Measurements from ENCODE around the gene PLXNB2. TPM values are rescaled to one million over a fixed set of nuclear protein-coding genes. Genes with fewer than 3 reads are reported as not detected.
A peak's percentile ranks its signal among the peaks of the same experiment; 100 is the strongest.
"Not testable (repeated sequence)": the region's sequence is repeated elsewhere in the genome, so short reads cannot be mapped to it uniquely, and the experiment has no call there.

The PLXNB2 gene
- total RNA-seq, 2 donors from 2014 or later, result 290 TPM

- DNase-seq (peak in 1 of 2 donors; percentile 55), ATAC-seq (no peak)
- intact Hi-C loops (cut with DNase I, micrococcal nuclease), result loop anchor here in 1 of 2 donors (10.0 kb wide), 1 partner anchor 50 kb away; the partner anchor contains the start of gene DENND6B
These were observed 33.1 kb downstream of the PLXNB2 start for GRCh38 chr22:50274311-50274710.

GRCh38 chr22:50273781-50274180 is 33.7 kb downstream of the PLXNB2 start:
- ATAC-seq, DNase-seq: not testable (repeated sequence)
- intact Hi-C loops (cut with DNase I, micrococcal nuclease), result loop anchor here in 1 of 2 donors (10.0 kb wide), 1 partner anchor 51 kb away; the partner anchor contains the start of gene DENND6B

- intact Hi-C loops (cut with DNase I, micrococcal nuclease), result loop anchor here in 1 of 2 donors (10.0 kb wide), 1 partner anchor 51 kb away; the partner anchor contains the start of gene DENND6B
- not testable (repeated sequence) for DNase-seq, ATAC-seq
These were observed 34.1 kb downstream of the PLXNB2 start for GRCh38 chr22:50273352-50273751.

- intact Hi-C loops (cut with DNase I, micrococcal nuclease), result loop anchor here in 1 of 2 donors (10.0 kb wide), 1 partner anchor 53 kb away; the partner anchor contains the start of gene DENND6B
- DNase-seq, result no peak
- ATAC-seq, result no peak
These were observed 35.2 kb downstream of the PLXNB2 start for GRCh38 chr22:50272044-50272802.

- peak; percentile 64 for ATAC-seq
- intact Hi-C loops (cut with DNase I, micrococcal nuclease), result loop anchor here in 1 of 2 donors (10.0 kb wide), 1 partner anchor 53 kb away; the partner anchor contains the start of gene DENND6B
- DNase-seq, result peak in 1 of 2 donors; percentile 82
These were observed 35.9 kb downstream of the PLXNB2 start for GRCh38 chr22:50271519-50271970.

- intact Hi-C loops (cut with DNase I, micrococcal nuclease), result loop anchor here in 1 of 2 donors (10.0 kb wide), 1 partner anchor 54 kb away; the partner anchor contains the start of gene DENND6B
- ATAC-seq (peak; percentile 52), DNase-seq (peak in 1 of 2 donors; percentile 80)
These were observed 36.6 kb downstream of the PLXNB2 start for GRCh38 chr22:50270666-50271394.

- ATAC-seq (peak; percentile 36), DNase-seq (peak in 1 of 2 donors; percentile 68)
- intact Hi-C loops (cut with DNase I, micrococcal nuclease), result loop anchor here in 1 of 2 donors (10.0 kb wide), 1 partner anchor 55 kb away; the partner anchor contains the start of gene DENND6B
These were observed 37.3 kb downstream of the PLXNB2 start, which contains the start of gene MAPK11 for GRCh38 chr22:50269970-50270665. MAPK11 (minus strand) TSS chr22:50270380; CDS start chr22:50270292, 88 bp downstream.

GRCh38 chr22:50269573-50269969 is 37.9 kb downstream of the PLXNB2 start:
- intact Hi-C loops (cut with DNase I, micrococcal nuclease), result no loop called here
- no peak for DNase-seq
- ATAC-seq, result no peak

- peak; percentile 24 for ATAC-seq
- DNase-seq, result peak in 1 of 2 donors; percentile 50
- intact Hi-C loops (cut with DNase I, micrococcal nuclease), result no loop called here
These were observed 38.8 kb downstream of the PLXNB2 start for GRCh38 chr22:50268655-50269113.

GRCh38 chr22:50267591-50268390 is 39.7 kb downstream of the PLXNB2 start:
- DNase-seq (peak; percentile 55 to 63), ATAC-seq (peak; percentile 61)
- intact Hi-C loops (cut with DNase I, micrococcal nuclease), result no loop called here

- intact Hi-C loops (cut with DNase I, micrococcal nuclease), result no loop called here
- ATAC-seq, result no peak
- DNase-seq, result no peak
These were observed 40.5 kb downstream of the PLXNB2 start for GRCh38 chr22:50266994-50267393.

- DNase-seq (no peak), ATAC-seq (no peak)
- intact Hi-C loops (cut with DNase I, micrococcal nuclease), result no loop called here
These were observed 42.3 kb downstream of the PLXNB2 start for GRCh38 chr22:50264946-50265669.

- intact Hi-C loops (cut with DNase I, micrococcal nuclease), result no loop called here
- ATAC-seq (no peak), DNase-seq (no peak)
These were observed 43.2 kb downstream of the PLXNB2 start for GRCh38 chr22:50264104-50264745.

GRCh38 chr22:50262973-50263617 is 44.4 kb downstream of the PLXNB2 start:
- ATAC-seq (no peak), DNase-seq (no peak)
- intact Hi-C loops (cut with DNase I, micrococcal nuclease), result no loop called here

GRCh38 chr22:50262460-50262911 is 45.0 kb downstream of the PLXNB2 start:
- DNase-seq (no peak), ATAC-seq (no peak)
- intact Hi-C loops (cut with DNase I, micrococcal nuclease), result no loop called here

All from left colon (tissue), 2 donors.